GM18867 (cell line): Measurements from ENCODE around the gene CXorf49B.
"Not testable (repeated sequence)": the region's sequence is repeated elsewhere in the genome, so short reads cannot be mapped to it uniquely, and the experiment has no call there.

Experiments used
- ATAC-seq: cut with Tn5 transposase; IDR thresholded peaks from one replicate; pipeline ENCODE4 v1.9.1; 2021; ENCODE audit warnings: mild to moderate bottlenecking, moderate library complexity; ENCODE audit not compliant: unreplicated experiment

CXorf49B gene

GRCh38 chrX:71763049-71763448, at the start of gene CXorf49B:
TSS of gene CXorf49B (plus strand) at chrX:71763349. CDS start at chrX:71763424, 75 bp downstream.
- not testable (repeated sequence) for ATAC-seq

DNA sequence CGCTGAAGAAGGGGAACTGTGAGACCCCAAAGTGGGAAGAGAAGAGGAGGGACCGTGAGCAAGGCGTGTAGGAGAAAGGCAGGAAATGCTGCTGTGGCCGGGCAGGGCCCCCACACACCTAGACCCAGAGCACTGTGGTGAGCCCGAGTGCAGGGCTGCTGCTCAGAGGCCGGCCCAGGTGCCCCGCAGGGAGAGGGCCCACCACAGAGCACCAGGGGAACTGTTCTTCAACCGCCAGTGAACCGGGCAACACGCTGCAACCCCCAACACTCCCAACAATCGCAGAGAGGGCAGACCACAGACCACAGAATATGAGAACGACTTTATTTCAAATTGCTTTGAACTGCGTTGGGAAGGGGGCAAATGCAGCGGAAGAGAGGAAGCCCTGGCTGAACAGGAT, 49.1 kb upstream of the CXorf49B start:
- not testable (repeated sequence) for ATAC-seq

DNA sequence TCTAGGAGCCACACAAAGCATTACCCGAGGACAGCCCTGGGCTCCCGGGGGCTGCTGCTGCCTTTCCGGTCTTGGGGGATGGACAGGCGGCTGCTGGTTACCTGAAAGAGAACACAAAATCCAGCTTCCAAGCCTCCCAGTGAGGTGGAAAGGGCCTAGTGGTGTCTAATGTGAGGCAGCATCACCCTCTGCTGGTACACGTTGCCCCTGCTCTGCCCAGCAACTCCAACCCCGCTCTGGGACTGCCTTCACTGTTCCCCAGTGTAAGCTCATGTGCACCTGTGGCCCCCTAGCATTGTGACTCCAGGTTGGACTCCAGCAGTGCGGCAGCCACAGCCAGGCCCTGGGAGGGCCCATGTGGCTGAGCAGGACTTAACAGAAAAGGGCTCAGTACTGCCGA, 47.6 kb upstream of the CXorf49B start:
- not testable (repeated sequence) for ATAC-seq

DNA sequence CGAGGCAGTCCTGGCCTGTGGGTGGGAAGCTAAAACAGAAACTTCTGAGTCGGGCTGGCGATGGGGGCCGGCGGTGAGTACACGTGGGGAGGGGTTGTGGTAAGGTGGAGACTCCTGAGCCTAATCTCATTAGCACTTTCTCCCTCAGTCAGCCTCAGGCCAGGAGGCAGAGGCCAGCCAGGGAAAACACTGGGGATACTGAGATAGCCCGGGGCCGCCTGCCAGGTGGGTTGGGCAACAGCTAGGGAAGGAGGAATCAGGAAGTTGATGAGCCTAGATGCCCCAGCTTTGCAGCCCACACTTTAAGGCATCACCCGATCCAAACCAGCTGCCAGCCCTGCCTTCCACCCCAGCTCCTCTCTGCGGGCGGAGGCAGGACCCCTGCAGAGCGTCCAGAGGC, 46.8 kb upstream of the CXorf49B start:
- not testable (repeated sequence) for ATAC-seq

DNA sequence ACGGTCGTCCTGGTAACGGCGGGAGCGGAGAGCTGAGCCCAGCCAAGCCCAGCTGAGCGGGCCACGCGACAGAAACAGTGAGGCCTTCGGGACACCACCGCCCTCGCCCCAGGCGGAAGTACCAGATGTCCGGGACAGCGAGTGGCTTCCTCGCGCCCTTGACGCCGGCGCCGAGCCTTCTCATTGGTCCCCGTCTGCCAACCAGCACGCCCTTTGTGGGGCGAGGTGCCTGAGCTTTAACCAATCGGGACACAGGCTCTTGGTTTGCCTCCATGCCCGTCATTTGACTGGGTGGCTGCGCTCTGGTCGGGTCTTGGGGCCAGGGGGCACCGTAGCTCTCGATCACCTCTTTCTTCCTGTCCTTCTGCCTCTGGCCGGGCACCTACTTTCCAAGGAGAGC, 45.0 kb upstream of the CXorf49B start, which contains the start of gene CXorf49:
TSS of gene CXorf49 (minus strand) at position 101 of the 400 bp plus-strand sequence. CDS start 134 bp downstream, outside the sequence.
- not testable (repeated sequence) for ATAC-seq

DNA sequence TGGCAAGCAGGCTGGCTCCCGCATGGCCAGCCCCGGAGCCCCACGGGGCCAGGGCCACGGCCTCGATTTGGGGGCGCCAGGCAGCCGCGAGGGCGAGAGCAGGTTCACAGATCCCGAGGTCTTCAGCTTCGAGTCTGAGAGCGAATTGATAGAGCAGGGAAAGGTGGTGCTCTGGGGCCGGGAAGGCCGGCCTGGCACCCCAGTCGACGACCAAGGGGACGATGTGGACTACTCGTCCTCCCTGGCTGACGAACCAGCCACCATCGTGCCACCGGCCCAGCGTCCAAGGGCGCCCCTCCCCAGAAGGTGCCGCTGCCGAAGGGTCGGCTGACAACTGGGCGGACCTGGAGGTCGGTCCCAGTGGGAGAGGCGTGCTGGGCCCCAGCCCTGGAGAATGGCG, 44.0 kb upstream of the CXorf49B start:
- not testable (repeated sequence) for ATAC-seq

DNA sequence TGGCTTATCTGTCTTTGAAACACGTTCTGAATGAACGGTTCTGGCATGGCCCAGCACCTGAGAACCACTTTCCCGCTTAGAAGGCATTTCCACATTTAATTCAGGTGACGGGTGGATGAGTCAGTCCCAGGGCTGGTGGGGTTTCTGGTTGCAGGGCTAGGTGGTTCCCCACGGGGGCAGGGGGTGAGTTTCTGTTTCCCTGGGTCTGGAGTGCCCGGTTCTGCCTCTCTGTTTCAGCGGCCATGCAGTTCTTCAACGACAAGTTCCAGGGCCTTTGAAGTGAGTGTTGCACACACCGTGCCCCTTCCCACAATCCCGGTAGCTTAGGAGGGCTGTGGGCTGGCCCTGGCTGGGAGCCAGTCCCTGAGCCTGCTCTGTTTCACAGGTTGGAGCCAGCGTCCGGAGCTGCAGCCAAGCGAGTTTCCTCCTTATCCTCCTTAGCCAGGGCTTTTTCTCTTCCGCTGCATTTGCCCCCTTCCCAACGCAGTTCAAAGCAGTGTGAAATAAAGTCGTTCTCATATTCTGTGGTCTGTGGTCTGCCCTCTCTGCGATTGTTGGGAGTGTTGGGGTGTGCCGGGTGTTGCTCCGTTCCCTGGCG, 42.8 kb upstream of the CXorf49B start:
- not testable (repeated sequence) for ATAC-seq

DNA sequence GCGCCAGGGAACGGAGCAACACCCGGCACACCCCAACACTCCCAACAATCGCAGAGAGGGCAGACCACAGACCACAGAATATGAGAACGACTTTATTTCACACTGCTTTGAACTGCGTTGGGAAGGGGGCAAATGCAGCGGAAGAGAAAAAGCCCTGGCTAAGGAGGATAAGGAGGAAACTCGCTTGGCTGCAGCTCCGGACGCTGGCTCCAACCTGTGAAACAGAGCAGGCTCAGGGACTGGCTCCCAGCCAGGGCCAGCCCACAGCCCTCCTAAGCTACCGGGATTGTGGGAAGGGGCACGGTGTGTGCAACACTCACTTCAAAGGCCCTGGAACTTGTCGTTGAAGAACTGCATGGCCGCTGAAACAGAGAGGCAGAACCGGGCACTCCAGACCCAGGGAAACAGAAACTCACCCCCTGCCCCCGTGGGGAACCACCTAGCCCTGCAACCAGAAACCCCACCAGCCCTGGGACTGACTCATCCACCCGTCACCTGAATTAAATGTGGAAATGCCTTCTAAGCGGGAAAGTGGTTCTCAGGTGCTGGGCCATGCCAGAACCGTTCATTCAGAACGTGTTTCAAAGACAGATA, 2.4 kb upstream of the CXorf49B start:
- not testable (repeated sequence) for ATAC-seq

DNA sequence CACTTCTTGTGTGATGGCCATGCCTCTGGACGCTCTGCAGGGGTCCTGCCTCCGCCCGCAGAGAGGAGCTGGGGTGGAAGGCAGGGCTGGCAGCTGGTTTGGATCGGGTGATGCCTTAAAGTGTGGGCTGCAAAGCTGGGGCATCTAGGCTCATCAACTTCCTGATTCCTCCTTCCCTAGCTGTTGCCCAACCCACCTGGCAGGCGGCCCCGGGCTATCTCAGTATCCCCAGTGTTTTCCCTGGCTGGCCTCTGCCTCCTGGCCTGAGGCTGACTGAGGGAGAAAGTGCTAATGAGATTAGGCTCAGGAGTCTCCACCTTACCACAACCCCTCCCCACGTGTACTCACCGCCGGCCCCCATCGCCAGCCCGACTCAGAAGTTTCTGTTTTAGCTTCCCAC, 1.7 kb downstream of the CXorf49B start:
- not testable (repeated sequence) for ATAC-seq

DNA sequence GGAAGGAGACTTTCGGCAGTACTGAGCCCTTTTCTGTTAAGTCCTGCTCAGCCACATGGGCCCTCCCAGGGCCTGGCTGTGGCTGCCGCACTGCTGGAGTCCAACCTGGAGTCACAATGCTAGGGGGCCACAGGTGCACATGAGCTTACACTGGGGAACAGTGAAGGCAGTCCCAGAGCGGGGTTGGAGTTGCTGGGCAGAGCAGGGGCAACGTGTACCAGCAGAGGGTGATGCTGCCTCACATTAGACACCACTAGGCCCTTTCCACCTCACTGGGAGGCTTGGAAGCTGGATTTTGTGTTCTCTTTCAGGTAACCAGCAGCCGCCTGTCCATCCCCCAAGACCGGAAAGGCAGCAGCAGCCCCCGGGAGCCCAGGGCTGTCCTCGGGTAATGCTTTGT, 2.5 kb downstream of the CXorf49B start:
- ATAC-seq, result not testable (repeated sequence)

GRCh38 chrX:71767134-71767533, 4.0 kb downstream of the CXorf49B start:
- ATAC-seq, result not testable (repeated sequence)

DNA sequence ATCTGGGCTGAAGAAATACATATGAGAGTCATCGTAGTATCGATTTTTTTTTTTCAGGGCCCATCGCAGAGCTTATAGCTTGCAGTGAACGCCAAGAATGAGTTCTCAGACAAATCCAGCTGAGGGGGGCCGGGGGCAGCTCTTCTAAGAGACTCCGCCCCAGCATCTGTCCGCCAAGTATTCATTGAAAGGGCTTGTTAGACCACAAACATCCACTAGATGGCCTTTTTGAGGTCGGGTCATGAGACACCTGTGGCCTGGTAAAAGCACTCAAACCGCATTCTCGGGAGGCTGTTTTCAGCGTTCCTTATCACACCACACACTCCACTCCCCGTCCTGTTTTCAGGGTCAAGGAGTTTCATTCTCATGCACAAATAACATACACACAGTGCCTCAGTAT, 15.2 kb downstream of the CXorf49B start:
- ATAC-seq, result peak; percentile 63

DNA sequence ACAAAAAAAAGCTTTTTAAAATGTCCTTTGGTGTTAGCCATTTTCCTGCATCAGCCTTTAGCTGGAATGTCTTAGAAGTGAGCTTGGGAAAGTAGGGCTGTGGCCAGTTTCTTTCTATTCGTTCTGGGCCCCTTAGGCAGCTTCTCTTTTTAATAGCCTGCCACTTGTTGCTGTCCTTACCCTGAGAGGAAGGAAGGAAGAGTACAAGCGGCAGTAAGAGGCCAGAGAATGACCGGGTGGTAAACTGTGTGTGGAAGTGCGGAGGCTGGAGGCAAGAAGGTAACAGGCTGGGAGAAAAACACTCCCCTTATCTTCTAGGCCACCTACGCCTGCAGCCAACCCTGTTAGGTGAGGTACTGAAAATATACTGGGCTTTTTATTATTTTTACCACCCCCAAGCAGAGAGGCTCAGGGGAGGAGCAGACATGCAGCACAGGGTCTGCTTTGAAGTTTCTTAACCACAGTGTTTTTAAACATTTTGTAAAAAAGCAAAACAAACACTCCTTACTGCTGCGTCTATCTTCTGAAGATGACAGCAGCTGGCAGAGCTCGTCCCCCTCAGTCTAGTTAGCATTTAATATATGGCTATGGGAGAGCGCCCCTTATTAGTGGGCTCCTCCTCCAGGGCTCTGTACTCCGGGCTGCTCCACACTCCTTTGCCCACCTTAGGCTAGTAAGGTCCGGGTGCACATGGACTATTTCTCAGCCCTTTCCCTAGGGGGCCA, 19.2 kb downstream of the CXorf49B start:
- ATAC-seq, result not testable (repeated sequence)

DNA sequence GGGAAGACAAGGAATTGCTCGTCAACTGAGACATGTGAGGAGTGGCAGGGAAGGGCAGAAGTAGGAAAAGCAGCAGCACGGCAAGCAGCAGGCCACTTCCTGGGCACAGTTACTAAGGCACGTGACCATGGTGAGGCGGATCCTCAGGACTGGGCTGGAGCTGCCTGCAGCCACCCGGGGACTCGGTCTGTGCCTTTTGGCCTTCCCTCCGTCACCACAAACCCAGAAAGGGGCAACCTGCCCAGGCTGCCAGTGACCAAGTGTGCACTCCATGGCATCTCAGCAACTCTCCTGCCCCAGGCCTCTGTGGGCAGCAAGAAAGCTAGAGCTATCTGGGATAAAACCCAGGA, 19.8 kb downstream of the CXorf49B start:
- not testable (repeated sequence) for ATAC-seq

DNA sequence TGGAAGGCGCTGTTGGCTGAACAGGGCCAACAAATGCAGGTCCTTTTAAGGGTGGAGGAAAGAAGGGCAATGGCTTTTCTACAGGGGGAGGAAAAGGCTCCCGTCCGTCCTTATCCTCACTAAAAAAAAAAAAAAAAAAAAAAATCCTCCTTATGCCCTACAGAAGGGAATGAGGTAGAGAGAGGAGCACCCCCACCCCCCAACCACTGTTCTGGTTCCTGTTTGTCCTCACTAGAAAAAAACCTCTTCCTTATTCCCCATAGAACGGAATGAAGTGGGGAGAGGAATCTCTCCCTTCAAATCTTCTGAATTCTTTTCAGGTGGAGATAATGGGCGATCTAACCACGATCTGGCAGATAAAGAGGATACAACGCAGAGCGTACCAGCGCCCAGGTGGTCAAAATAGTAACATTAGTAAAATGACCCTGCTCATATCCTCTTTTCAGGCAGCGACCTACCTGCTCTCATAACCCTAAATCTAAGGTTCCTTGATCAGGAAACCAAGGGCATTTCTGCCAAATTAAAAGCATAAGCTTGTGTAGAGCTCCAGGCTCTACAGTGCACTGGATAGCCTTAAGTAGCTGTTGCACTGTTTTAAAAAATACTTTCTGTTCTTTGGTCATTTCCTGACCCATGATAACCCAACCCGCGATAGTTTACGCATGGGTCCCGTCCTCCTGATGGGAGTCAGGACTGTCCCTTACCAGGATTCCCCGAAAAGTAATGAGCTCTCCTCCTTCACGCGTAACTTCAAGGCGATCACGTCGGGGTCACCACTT, 20.6 kb downstream of the CXorf49B start:
- ATAC-seq, result peak; percentile 42

DNA sequence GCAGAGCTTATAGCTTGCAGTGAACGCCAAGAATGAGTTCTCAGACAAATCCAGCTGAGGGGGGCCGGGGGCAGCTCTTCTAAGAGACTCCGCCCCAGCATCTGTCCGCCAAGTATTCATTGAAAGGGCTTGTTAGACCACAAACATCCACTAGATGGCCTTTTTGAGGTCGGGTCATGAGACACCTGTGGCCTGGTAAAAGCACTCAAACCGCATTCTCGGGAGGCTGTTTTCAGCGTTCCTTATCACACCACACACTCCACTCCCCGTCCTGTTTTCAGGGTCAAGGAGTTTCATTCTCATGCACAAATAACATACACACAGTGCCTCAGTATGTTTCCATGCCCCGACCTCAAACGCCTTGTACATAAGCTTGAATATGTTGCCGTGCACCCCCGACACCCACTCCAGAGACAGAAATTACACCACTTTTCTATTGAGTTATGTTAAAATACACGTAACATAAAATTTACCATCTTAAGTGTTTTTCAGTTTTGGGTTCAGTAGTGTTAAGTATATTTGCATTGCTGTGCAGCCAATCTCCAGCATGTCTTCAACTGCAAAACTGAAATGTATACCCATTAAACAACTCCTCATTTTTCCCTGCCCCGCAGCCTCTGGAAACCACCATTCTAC, 21.3 kb downstream of the CXorf49B start:
- peak; percentile 72 for ATAC-seq

- ATAC-seq, result not testable (repeated sequence)
These were observed 43.3 kb downstream of the CXorf49B start for GRCh38 chrX:71806450-71806849.

GRCh38 chrX:71809886-71810285, 46.7 kb downstream of the CXorf49B start:
- ATAC-seq, result no peak

DNA sequence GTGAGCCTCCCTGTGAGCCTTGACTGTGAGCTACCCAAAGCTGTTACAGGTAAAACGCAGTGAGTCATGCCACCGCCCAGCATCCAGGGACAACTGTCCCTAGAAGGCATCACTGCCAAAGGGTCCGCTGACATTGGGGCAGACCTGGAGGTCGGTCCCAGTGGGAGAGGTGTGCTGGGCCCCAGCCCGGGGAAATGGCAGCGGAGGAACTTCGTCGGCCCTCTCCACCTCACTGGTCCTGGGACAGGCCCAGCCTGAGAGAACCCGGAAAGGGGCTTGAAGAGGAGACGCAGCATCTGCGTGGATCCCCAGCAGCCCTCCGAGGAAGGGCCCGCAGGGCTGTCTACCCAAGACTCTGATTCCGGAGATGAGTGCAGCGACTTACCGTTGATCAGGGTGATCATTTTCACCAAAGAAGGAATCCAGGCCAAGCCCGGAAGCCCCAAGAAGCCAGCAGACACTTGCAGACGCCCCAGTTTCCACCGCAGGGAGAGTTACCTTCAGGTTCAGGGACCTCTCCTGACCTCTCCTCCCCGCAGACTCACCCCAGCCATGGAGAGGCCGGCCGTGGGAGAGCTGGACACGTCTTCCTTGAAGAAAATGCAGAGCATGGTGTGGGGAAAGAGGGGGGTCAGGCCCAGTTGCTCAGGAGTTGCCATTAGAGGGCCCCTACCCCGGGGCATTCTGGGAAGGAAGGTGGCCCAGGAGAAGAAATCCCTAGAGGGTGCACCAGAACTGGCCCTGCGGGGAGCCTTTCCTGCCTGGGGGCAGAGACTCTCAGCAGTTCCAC, 51.2 kb downstream of the CXorf49B start:
- no peak for ATAC-seq
